GM13977 (cell line): Measurements from ENCODE around the gene USP6NL.

Experiments used
- DNase-seq: peaks from one replicate; pipeline ENCODE4 v3.0.0; 2012; ENCODE audit warnings: low spot score
- CTCF ChIP-seq: IDR thresholded peaks from 2 replicates; pipeline ENCODE4 v1.5.1; 2012; ENCODE audit warnings: mild to moderate bottlenecking, control low read depth; ENCODE audit not compliant: insufficient read depth; ENCODE audit errors: extremely low read depth, missing control alignments
- in situ Hi-C: fragments of 300-500 bp; cut with MboI; formaldehyde crosslinking; loops from one replicate; pipeline ENCODE4 v1.12.0; 2022; ENCODE audit warnings: low sequenced_read_pairs, low pct_unique_long_range_greater_than_20kb, mixed read lengths, inconsistent platforms; ENCODE audit not compliant: unreplicated experiment

The USP6NL gene

GRCh38 chr10:11517150-11517549 lies 94.3 kb downstream of the USP6NL start:
- in situ Hi-C loops, result loop anchor here (5.0 kb wide), 1 partner anchor 205 kb away; no protein-coding TSS in a partner anchor

GRCh38 chr10:11516431-11516746 lies 95.1 kb downstream of the USP6NL start:
- in situ Hi-C loops, result loop anchor here (5.0 kb wide), 1 partner anchor 206 kb away; no protein-coding TSS in a partner anchor
- DNase-seq, result no peak

More at GRCh38 chr10:11517150-11517549, 94.3 kb downstream of the USP6NL start:
- no peak for TF ChIP-seq CTCF
- DNase-seq, result peak; percentile 22

GRCh38 chr10:11515596-11516430 lies 95.6 kb downstream of the USP6NL start:
- peak; percentile 36 for DNase-seq
- TF ChIP-seq CTCF, result peak; percentile 84
- in situ Hi-C loops, result loop anchor here (5.0 kb wide), 1 partner anchor 206 kb away; no protein-coding TSS in a partner anchor

More at GRCh38 chr10:11516431-11516746, 95.1 kb downstream of the USP6NL start:
- TF ChIP-seq CTCF, result no peak

- DNase-seq, result no peak
- in situ Hi-C loops, result no loop called here
- TF ChIP-seq CTCF, result no peak
Measured at GRCh38 chr10:11513727-11514126, 97.7 kb downstream of the USP6NL start.

- no peak for TF ChIP-seq CTCF
- no peak for DNase-seq
- in situ Hi-C loops, result no loop called here
Measured at GRCh38 chr10:11512596-11512995, 98.9 kb downstream of the USP6NL start.

- no peak for DNase-seq
- TF ChIP-seq CTCF, result no peak
- in situ Hi-C loops, result no loop called here
Measured at GRCh38 chr10:11511321-11511720, 100.1 kb downstream of the USP6NL start.
